NCI-H1930 (cell line): ENCODE results near the gene CASKIN1.

ENCODE experiments used
- DNase-seq, 2 experiments: peaks; one replicate each; lab custom pipeline; 2025; lab: John Stamatoyannopoulos, UW

Gene CASKIN1

GRCh38 chr16:2233872-2234812, 37.7 kb upstream of the CASKIN1 start:
- DNase-seq = no peak

GRCh38 chr16:2233046-2233775, 36.8 kb upstream of the CASKIN1 start:
- DNase-seq = no peak

GRCh38 chr16:2232094-2232990, 35.9 kb upstream of the CASKIN1 start:
- no peak for DNase-seq

GRCh38 chr16:2231016-2231931, 34.9 kb upstream of the CASKIN1 start:
- DNase-seq = no peak

- no peak for DNase-seq
Measured at GRCh38 chr16:2230376-2230775, 34.0 kb upstream of the CASKIN1 start.

GRCh38 chr16:2229632-2230250, 33.3 kb upstream of the CASKIN1 start:
- DNase-seq = no peak

- DNase-seq = no peak
Measured at GRCh38 chr16:2229091-2229490, 32.7 kb upstream of the CASKIN1 start.

- no peak for DNase-seq
Measured at GRCh38 chr16:2228161-2228824, 31.9 kb upstream of the CASKIN1 start.

GRCh38 chr16:2226918-2227317, 30.5 kb upstream of the CASKIN1 start:
- DNase-seq = no peak

GRCh38 chr16:2226245-2226793, 29.9 kb upstream of the CASKIN1 start:
- no peak for DNase-seq

GRCh38 chr16:2223942-2224486, 27.6 kb upstream of the CASKIN1 start:
- DNase-seq = no peak

GRCh38 chr16:2223221-2223941, 27.0 kb upstream of the CASKIN1 start, which contains the start of gene E4F1:
Gene E4F1 (plus strand): TSS chr16:2223591. CDS start chr16:2223614, 23 bp downstream.
- peak; percentile 99 to 100 for DNase-seq

GRCh38 chr16:2216330-2216729, 19.9 kb upstream of the CASKIN1 start:
- DNase-seq = no peak

- DNase-seq = no peak
Measured at GRCh38 chr16:2214719-2214968, 18.2 kb upstream of the CASKIN1 start, which contains the start of gene PGP. Gene PGP (minus strand): TSS chr16:2214840. CDS start chr16:2214777, 63 bp downstream.

- DNase-seq = no peak
Measured at GRCh38 chr16:2213817-2214718, 17.7 kb upstream of the CASKIN1 start.

- no peak for DNase-seq
Measured at GRCh38 chr16:2212362-2213324, 16.2 kb upstream of the CASKIN1 start.
